ENCODE data around the gene GRAMD4.

- TF ChIP-seq CTCF (conservative IDR thresholded peaks at IDR 0.05; ENCODE audit: low read length) (no peak), EZH2phosphoT487 (IDR thresholded peaks at IDR 0.05; ENCODE audit: borderline replicate concordance, low read depth, low read length) (no peak)
Measured at GRCh38 chr22:46626356-46626755, 6.2 kb downstream of the GRAMD4 start.
